Trophoblast cell (in vitro differentiated cells and primary cell): ENCODE measurements around the gene FTH1.

ENCODE experiments used
- DNase-seq, 2 donors: peaks; one replicate each; pipeline ENCODE4 v3.0.0-alpha.2; 2016
- H2AFZ ChIP-seq: 2 replicates; pipeline ENCODE4 v1.6.1; 2013; ENCODE audit warnings: low read length, moderate library complexity, mild to moderate bottlenecking; ENCODE audit not compliant: insufficient read depth, poor library complexity
- H2AK5ac ChIP-seq: 2 replicates; pipeline ENCODE4 v1.6.1; 2013; ENCODE audit warnings: mild to moderate bottlenecking, low read length
- H2BK120ac ChIP-seq: 2 replicates; pipeline ENCODE4 v1.6.1; 2013; ENCODE audit warnings: low read length, mild to moderate bottlenecking, moderate library complexity; ENCODE audit not compliant: insufficient read depth, poor library complexity
- H2BK12ac ChIP-seq: 2 replicates; pipeline ENCODE4 v1.6.1; 2013; ENCODE audit warnings: mild to moderate bottlenecking, low read length, moderate library complexity
- H2BK5ac ChIP-seq: 2 replicates; pipeline ENCODE4 v1.6.1; 2013; ENCODE audit warnings: low read length, low read depth, moderate library complexity, mild to moderate bottlenecking; ENCODE audit not compliant: poor library complexity
- H3K14ac ChIP-seq: 2 replicates; pipeline ENCODE4 v1.6.1; 2013; ENCODE audit warnings: mild to moderate bottlenecking, low read length
- H3K18ac ChIP-seq: 2 replicates; pipeline ENCODE4 v1.6.1; 2013; ENCODE audit warnings: mild to moderate bottlenecking, low read length
- H3K23ac ChIP-seq: 2 replicates; pipeline ENCODE4 v1.6.1; 2013; ENCODE audit warnings: low read length
- H3K27ac ChIP-seq: 2 replicates; pipeline ENCODE4 v1.5.1; 2013; ENCODE audit warnings: low read depth, mild to moderate bottlenecking, inconsistent platforms, low read length, moderate library complexity
- H3K27me3 ChIP-seq: 2 replicates; pipeline ENCODE4 v1.6.1; 2013; ENCODE audit warnings: inconsistent platforms, mild to moderate bottlenecking, low read length, moderate library complexity; ENCODE audit not compliant: insufficient read depth
- H3K36me3 ChIP-seq, 2 experiments: 1 replicate in 1 of 2; 2 replicates in 1 of 2; pipeline ENCODE4 v1.6.1; 2013; ENCODE audit warnings: low read length in 2 of 2, mild to moderate bottlenecking in 2 of 2, moderate library complexity in 1 of 2; ENCODE audit not compliant: insufficient read depth in 2 of 2, control insufficient read depth in 1 of 2
- H3K4ac ChIP-seq: 2 replicates; pipeline ENCODE4 v1.6.1; 2013; ENCODE audit warnings: low read depth, mild to moderate bottlenecking, low read length, moderate library complexity
- H3K4me1 ChIP-seq, 2 experiments: 1 replicate in 1 of 2; 2 replicates in 1 of 2; pipeline ENCODE4 v1.6.1; 2013; ENCODE audit warnings: low read length in 2 of 2, mild to moderate bottlenecking in 2 of 2, moderate library complexity in 1 of 2; ENCODE audit not compliant: insufficient read depth in 2 of 2, control insufficient read depth in 1 of 2
- H3K4me2 ChIP-seq: 2 replicates; pipeline ENCODE4 v1.6.1; 2013; ENCODE audit warnings: inconsistent platforms, mild to moderate bottlenecking, low read length, moderate library complexity
- H3K4me3 ChIP-seq: 2 replicates; pipeline ENCODE4 v1.5.1; 2013; ENCODE audit warnings: mild to moderate bottlenecking, low read depth, low read length, inconsistent platforms
- H3K79me1 ChIP-seq: one replicate; pipeline ENCODE4 v1.6.1; 2013; ENCODE audit warnings: low read length
- H3K79me2 ChIP-seq: 2 replicates; pipeline ENCODE4 v1.6.1; 2013; ENCODE audit warnings: low read length, mild to moderate bottlenecking; ENCODE audit not compliant: control insufficient read depth, insufficient read depth, poor library complexity
- H3K9ac ChIP-seq: 2 replicates; pipeline ENCODE4 v1.6.1; 2013; ENCODE audit warnings: mild to moderate bottlenecking, low read length
- H3K9me3 ChIP-seq: 2 replicates; pipeline ENCODE4 v1.6.1; 2013; ENCODE audit warnings: low read depth, mild to moderate bottlenecking, control low read depth, inconsistent platforms, low read length; ENCODE audit not compliant: insufficient read depth
- H4K12ac ChIP-seq: 2 replicates; pipeline ENCODE4 v1.6.1; 2013; ENCODE audit warnings: low read depth, mild to moderate bottlenecking, low read length, moderate library complexity
- H4K8ac ChIP-seq: 2 replicates; pipeline ENCODE4 v1.6.1; 2013; ENCODE audit warnings: low read depth, mild to moderate bottlenecking, low read length, moderate library complexity
- H4K91ac ChIP-seq: one replicate; pipeline ENCODE4 v1.6.1; 2013; ENCODE audit warnings: low read depth, mild to moderate bottlenecking, low read length, moderate library complexity
- WGBS: extraction: QIAGEN DNeasy Blood & Tissue Kit; methylation state at CpG from one replicate; pipeline ENCODE4 v1.1.7; 2013; ENCODE audit warnings: missing lambda C conversion rate; ENCODE audit not compliant: insufficient read length, insufficient coverage; ENCODE audit errors: extremely low coverage; 5-methylcytosine and 5-hydroxymethylcytosine counted together

FTH1 gene

GRCh38 chr11:61924064-61924455, 43.4 kb downstream of the FTH1 start:
- Histone ChIP-seq H4K8ac (peak overlapping the region; percentile 9), H3K36me3 (no peaks in the 10 kb centered on the region), H3K79me1 (peaks cover 3% of the 10 kb centered on the region), H3K27me3 (no peaks in the 10 kb centered on the region), H2AFZ (no peak overlapping the region), H3K18ac (no peak overlapping the region), H3K79me2 (no peaks in the 10 kb centered on the region), H4K12ac (no peak overlapping the region), H3K4me3 (no peak overlapping the region), H3K14ac (no peak overlapping the region), H3K4me1 (peaks cover 14% of the 10 kb centered on the region in 2 experiments), H2BK12ac (no peak overlapping the region), H3K4me2 (no peak overlapping the region), H3K9me3 (peaks cover 3% of the 10 kb centered on the region), H2AK5ac (no peak overlapping the region), H4K91ac (no peak overlapping the region), H3K27ac (no peak overlapping the region), H2BK5ac (no peak overlapping the region), H3K23ac (no peak overlapping the region), H3K4ac (no peak overlapping the region), H3K9ac (no peak overlapping the region), H2BK120ac (no peak overlapping the region)
- WGBS, result no CpG with 5 or more reads among the region's 6 CpGs
- no peak for DNase-seq

- H3K4me1 ChIP-seq, result peaks cover 14 to 15% of the 10 kb centered on the region in 2 experiments
- no peak overlapping the region for H3K18ac ChIP-seq
- H3K23ac ChIP-seq, result no peak overlapping the region
- H3K14ac ChIP-seq, result no peak overlapping the region
- no peak overlapping the region for H3K4me3 ChIP-seq
- H3K9me3 ChIP-seq, result peaks cover 3% of the 10 kb centered on the region
- no peak overlapping the region for H3K4me2 ChIP-seq
- no peak overlapping the region for H2BK5ac ChIP-seq
- H3K36me3 ChIP-seq, result no peaks in the 10 kb centered on the region
- H3K4ac ChIP-seq, result no peak overlapping the region
- H2BK12ac ChIP-seq, result no peak overlapping the region
- peak; percentile 36 to 48 for DNase-seq
- peaks cover 2% of the 10 kb centered on the region for H3K27me3 ChIP-seq
- H2AK5ac ChIP-seq, result no peak overlapping the region
- H2AFZ ChIP-seq, result peak overlapping the region; percentile 32
- peaks cover 3% of the 10 kb centered on the region for H3K79me1 ChIP-seq
- no peak overlapping the region for H4K12ac ChIP-seq
- no peak overlapping the region for H2BK120ac ChIP-seq
- no peak overlapping the region for H3K9ac ChIP-seq
- H3K27ac ChIP-seq, result no peak overlapping the region
- H4K91ac ChIP-seq, result no peak overlapping the region
- no CpG with 5 or more reads among the region's 18 CpGs for WGBS
- H4K8ac ChIP-seq, result peak overlapping the region; percentile 51
- no peaks in the 10 kb centered on the region for H3K79me2 ChIP-seq
Measured at GRCh38 chr11:61923166-61924063, 44.0 kb downstream of the FTH1 start.

- Histone ChIP-seq H3K4me2 (no peak overlapping the region), H2AFZ (no peak overlapping the region), H4K12ac (no peak overlapping the region), H3K4ac (no peak overlapping the region), H3K14ac (no peak overlapping the region), H4K91ac (no peak overlapping the region), H3K18ac (no peak overlapping the region), H3K9me3 (peaks cover 3% of the 10 kb centered on the region), H3K23ac (no peak overlapping the region), H3K79me2 (no peaks in the 10 kb centered on the region), H2BK120ac (peak overlapping the region; percentile 14), H2BK12ac (no peak overlapping the region), H3K27ac (no peak overlapping the region), H3K4me1 (peaks cover 17 to 21% of the 10 kb centered on the region in 2 experiments), H2AK5ac (no peak overlapping the region), H3K36me3 (no peaks in the 10 kb centered on the region), H3K4me3 (no peak overlapping the region), H2BK5ac (no peak overlapping the region), H4K8ac (no peak overlapping the region), H3K27me3 (peaks cover 10% of the 10 kb centered on the region), H3K9ac (no peak overlapping the region), H3K79me1 (peaks cover 5% of the 10 kb centered on the region)
- WGBS, result no CpG with 5 or more reads among the region's 6 CpGs
- DNase-seq, result no peak
Measured at GRCh38 chr11:61922539-61922938, 44.9 kb downstream of the FTH1 start.

DNA sequence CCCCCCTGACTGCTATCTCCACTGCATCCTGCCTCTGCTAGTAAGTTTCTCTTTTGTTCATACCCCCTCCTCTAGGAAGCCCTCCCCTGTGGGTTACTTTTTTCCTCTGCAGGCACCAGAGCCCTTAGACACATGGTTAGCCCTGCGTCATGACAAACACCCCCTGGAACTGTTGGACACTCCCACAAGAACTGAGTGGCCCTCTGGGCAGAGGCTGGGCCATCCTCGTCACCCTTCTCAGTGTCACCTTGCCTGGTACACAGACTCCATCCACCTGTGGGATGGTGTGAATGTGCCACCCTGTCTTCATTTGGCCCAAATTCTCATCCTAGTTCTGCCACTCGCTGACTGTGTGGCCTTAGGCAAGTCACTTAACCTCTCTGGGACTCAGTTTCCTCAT, 46.0 kb downstream of the FTH1 start:
- peaks cover 20% of the 10 kb centered on the region for H3K27me3 ChIP-seq
- H3K4me2 ChIP-seq, result no peak overlapping the region
- H3K4me3 ChIP-seq, result no peak overlapping the region
- H3K36me3 ChIP-seq, result no peaks in the 10 kb centered on the region
- no peaks in the 10 kb centered on the region for H3K79me2 ChIP-seq
- WGBS, result no CpG with 5 or more reads among the region's 3 CpGs
- no peak overlapping the region for H2AFZ ChIP-seq
- H3K4ac ChIP-seq, result no peak overlapping the region
- H4K91ac ChIP-seq, result no peak overlapping the region
- no peak overlapping the region for H3K9ac ChIP-seq
- H3K27ac ChIP-seq, result no peak overlapping the region
- H3K23ac ChIP-seq, result no peak overlapping the region
- H4K8ac ChIP-seq, result no peak overlapping the region
- H2AK5ac ChIP-seq, result no peak overlapping the region
- H3K79me1 ChIP-seq, result peaks cover 6% of the 10 kb centered on the region
- DNase-seq, result no peak
- no peak overlapping the region for H2BK12ac ChIP-seq
- H2BK120ac ChIP-seq, result no peak overlapping the region
- no peak overlapping the region for H3K14ac ChIP-seq
- H3K4me1 ChIP-seq, result peaks cover 22% of the 10 kb centered on the region in 2 experiments
- no peak overlapping the region for H2BK5ac ChIP-seq
- H4K12ac ChIP-seq, result no peak overlapping the region
- H3K18ac ChIP-seq, result no peak overlapping the region
- H3K9me3 ChIP-seq, result peaks cover 3% of the 10 kb centered on the region
